Bronchial epithelial cell (primary cell): ENCODE measurements around the gene FBLL1. TPM values are rescaled to one million over a fixed set of nuclear protein-coding genes. Genes with fewer than 3 reads are reported as not detected.
A peak's percentile ranks its signal among the peaks of the same experiment; 100 is the strongest.

Experiments
- DNase-seq: peaks from one replicate; pipeline ENCODE4 v3.0.0-alpha.2; 2010; ENCODE audit warnings: low read depth
- FAIRE-seq: peaks from 2 replicates; lab custom pipeline; 2011; peaks lifted over from hg19 to GRCh38; lab: Jason Lieb, UNC
- H3K27me3 ChIP-seq: 2 replicates; pipeline ENCODE4 v1.5.1; 2011; ENCODE audit warnings: low read length; ENCODE audit not compliant: control insufficient read depth, insufficient read depth
- H3K36me3 ChIP-seq: 2 replicates; pipeline ENCODE4 v1.5.1; 2011; ENCODE audit warnings: low read length; ENCODE audit not compliant: control insufficient read depth, insufficient read depth
- H3K4me3 ChIP-seq: 2 replicates; pipeline ENCODE4 v1.5.1; 2011; ENCODE audit warnings: mild to moderate bottlenecking, low read depth, low read length, control low read depth
- total RNA-seq: library from RNA; depleted of rRNA; stranded (reverse); fragments of >200 nt; gene quantifications from 2 replicates; pipeline ENCODE4 v1.2.1, GENCODE V29; 2014
- TF ChIP-seq, protein P1 (sequence below): IDR thresholded peaks from 2 replicates; pipeline ENCODE4 v1.5.1; 2011; ENCODE audit warnings: mild to moderate bottlenecking, moderate library complexity, low read length, control low read depth, inconsistent platforms; ENCODE audit not compliant: insufficient read depth, severe bottlenecking

The FBLL1 gene
- total RNA-seq, 1 donor from 2014 or later = not detected

DNA sequence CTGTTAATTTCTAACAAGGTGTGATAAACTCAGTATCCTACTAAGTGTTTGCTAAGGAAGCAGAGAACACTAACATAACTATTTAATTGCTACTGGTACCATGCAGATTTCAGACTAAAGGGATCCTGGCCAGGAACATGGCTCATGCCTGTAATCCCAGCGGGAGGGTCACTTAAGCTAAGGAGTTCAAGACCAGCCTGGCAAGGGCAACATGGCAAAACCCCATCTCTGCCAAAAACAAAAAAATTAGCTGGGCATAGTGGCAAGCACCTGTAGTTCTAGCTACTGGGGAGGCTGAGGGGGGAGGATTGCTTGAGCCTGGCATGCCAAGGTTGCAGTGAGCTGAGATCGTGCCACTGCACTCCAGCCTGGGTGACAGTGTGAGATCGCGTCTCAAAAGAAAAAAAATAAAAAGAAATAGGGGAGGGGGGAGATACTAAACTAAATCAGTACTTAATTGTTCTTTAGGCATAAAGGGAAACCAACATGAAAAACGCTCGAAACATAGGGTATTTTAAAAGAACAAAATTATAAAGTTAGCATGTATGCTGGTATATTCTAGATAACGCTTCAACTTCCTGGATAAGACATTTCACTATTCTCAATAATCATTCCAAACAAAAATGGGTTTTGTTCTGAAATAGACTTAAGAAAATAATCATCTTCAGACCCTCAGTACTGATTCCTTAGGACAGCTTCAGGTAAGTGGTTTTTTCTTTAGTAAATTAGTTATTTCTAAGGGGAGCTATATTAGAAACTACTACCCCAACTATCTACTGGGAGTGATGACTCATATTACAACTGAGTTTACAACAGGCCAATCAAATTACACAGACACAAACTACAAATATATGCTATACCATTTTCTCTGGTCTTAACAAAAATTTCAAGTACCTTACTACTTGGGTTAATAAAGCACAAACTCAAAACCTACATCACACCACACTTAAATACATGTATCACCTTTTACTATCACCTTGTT, 46.6 kb downstream of the FBLL1 start:
- no peak overlapping the region for H3K4me3 ChIP-seq
- H3K27me3 ChIP-seq = no peaks in the 10 kb centered on the region
- H3K36me3 ChIP-seq = no peaks in the 10 kb centered on the region
- TF ChIP-seq, protein P1, sequence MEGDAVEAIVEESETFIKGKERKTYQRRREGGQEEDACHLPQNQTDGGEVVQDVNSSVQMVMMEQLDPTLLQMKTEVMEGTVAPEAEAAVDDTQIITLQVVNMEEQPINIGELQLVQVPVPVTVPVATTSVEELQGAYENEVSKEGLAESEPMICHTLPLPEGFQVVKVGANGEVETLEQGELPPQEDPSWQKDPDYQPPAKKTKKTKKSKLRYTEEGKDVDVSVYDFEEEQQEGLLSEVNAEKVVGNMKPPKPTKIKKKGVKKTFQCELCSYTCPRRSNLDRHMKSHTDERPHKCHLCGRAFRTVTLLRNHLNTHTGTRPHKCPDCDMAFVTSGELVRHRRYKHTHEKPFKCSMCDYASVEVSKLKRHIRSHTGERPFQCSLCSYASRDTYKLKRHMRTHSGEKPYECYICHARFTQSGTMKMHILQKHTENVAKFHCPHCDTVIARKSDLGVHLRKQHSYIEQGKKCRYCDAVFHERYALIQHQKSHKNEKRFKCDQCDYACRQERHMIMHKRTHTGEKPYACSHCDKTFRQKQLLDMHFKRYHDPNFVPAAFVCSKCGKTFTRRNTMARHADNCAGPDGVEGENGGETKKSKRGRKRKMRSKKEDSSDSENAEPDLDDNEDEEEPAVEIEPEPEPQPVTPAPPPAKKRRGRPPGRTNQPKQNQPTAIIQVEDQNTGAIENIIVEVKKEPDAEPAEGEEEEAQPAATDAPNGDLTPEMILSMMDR = no peak
- DNase-seq (peak; percentile 20), FAIRE-seq (no peak)

DNA sequence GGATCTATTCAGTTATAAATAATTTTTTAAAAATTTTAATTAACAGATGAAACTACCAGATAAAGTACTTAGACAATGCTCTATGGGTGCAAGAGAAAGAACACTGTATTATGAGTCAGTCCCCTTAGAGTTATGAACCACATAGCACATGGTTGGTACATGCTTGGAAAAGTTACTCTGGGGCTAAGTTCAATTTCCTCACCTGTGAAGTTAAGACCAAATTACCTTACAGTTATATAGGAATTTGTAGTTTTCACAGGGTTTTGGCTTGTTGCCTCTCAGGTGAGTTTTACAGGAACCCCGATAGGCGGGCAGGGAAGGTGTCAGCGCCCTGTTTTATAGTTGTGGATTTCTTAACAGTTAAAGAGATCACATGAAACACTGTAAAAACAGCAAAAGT, 48.9 kb downstream of the FBLL1 start:
- Histone ChIP-seq H3K4me3 (peak overlapping the region; percentile 95), H3K27me3 (no peaks in the 10 kb centered on the region), H3K36me3 (no peaks in the 10 kb centered on the region)
- FAIRE-seq (no peak), DNase-seq (peak; percentile 75)
- TF ChIP-seq, protein P1 = no peak

DNA sequence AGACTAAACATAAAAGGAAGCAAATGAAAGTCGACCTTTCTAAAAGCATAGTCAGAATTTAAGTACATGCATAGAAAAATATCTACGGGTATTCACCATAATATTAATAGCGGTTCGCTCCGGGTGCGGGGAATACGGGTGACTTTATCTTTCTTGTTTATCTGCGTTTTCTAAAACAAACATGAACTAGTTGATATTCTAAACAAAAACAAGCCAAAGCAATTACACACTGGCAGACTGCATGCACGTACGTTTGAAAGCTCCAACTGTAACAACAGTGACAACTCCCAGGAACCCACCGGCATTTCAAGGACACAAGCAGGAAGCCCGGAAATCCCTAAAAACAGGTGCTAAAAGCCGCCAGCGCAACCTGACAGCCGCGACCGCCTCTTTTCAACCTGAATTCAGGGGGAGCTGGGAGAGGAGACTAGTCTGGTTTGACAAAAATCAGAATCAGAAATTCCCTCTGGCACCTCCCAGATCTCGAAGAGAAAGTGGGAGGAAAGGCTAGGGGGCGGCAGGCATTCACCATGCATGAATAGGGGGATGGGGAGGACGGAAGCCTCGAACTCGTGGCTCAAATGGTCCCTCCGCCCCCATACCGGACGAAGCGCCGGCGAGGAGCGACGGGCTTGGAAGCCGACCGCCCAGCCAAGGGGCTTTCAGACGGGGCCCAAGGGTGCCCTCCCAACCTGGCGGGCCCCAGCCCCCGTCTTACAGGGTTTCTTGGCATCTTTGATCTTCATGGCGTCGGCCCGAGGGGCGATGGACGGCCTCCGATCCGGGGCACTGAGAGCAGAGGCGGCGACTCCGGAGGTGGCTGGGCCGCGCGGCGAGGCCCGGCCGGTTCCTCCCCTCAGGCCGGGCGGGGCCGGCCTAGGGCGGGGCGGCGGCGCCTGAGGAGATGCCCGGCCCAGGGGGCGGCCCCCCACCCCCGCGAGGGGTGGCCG, 49.7 kb downstream of the FBLL1 start, which contains the start of gene PANK3:
PANK3 (minus strand) TSS at position 831 of the 950 bp plus-strand sequence; CDS start at position 746, 85 bp downstream.
- no peak for FAIRE-seq

DNA sequence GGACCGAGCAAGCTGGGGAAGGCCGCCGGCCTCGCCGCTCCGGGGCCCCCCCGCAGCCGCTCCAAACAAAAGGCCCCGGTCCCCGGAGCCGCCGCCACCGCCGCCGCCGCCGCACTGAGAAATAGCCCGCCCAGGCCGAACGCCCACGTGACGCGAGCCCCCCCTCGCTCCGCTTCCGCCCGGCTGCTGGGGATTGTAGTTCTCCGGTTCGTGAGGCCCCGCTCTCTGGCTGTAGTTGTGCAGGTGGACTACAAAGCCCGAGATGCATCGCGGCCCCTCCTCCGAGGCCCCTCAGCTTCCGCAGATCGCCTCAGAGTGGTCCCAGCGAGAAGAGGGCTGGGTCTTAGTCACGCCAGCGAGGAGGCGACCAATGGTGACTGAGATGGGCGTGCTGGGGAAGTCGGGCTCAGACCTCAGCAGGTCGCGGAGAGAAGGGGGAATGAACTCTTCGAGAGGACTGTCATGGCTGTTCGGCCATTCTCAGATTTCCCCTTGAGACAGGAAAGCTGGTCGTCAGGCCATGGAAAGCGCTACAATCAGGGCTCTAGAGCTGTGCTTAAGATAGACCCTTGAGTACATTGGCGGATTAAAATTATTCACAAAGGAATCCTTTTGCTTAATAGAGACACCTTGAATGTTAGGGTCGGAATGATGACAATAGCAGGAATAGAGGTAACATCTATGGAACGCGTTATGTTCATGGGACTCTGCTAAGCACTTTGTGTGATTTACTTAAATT, 50.6 kb downstream of the FBLL1 start:
- peak overlapping the region; percentile 95 for H3K4me3 ChIP-seq
- DNase-seq (peak; percentile 98), FAIRE-seq (no peak)
- no peaks in the 10 kb centered on the region for H3K27me3 ChIP-seq
- H3K36me3 ChIP-seq = no peaks in the 10 kb centered on the region
- TF ChIP-seq, protein P1 = no peak

More for the DNA sequence above, 49.7 kb downstream of the FBLL1 start, which contains the start of gene PANK3:
- H3K36me3 ChIP-seq = no peaks in the 10 kb centered on the region
- TF ChIP-seq, protein P1 = no peak
- H3K27me3 ChIP-seq = no peaks in the 10 kb centered on the region
- H3K4me3 ChIP-seq = peak within 1 kb of the TSS; percentile 95
- DNase-seq = peak; percentile 60

DNA sequence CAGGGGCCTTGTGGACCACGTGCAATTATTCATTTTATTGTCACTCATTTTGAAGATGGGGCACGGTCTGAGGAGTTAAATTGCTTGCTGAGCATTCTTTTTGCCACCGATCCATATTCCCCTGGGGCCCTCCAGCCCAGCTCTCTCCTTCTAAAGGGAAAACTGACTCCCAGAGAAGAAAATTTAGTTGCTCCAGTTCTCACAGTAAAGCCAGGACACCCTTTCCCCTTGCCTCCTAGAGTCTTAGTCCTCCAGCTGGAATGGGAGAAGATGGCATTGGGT, 51.1 kb downstream of the FBLL1 start:
- Histone ChIP-seq H3K4me3 (peak overlapping the region; percentile 95), H3K27me3 (no peaks in the 10 kb centered on the region), H3K36me3 (no peaks in the 10 kb centered on the region)
- TF ChIP-seq, protein P1 = no peak
- DNase-seq (no peak), FAIRE-seq (no peak)
